ENCODE measurements around the gene CARD19. TPM values are rescaled to one million over a fixed set of nuclear protein-coding genes. Genes with fewer than 3 reads are reported as not detected.

CARD19 gene
- total and polyA plus RNA-seq, 4 donors: 31.1 to 70.7 (median 48.5) TPM

DNA sequence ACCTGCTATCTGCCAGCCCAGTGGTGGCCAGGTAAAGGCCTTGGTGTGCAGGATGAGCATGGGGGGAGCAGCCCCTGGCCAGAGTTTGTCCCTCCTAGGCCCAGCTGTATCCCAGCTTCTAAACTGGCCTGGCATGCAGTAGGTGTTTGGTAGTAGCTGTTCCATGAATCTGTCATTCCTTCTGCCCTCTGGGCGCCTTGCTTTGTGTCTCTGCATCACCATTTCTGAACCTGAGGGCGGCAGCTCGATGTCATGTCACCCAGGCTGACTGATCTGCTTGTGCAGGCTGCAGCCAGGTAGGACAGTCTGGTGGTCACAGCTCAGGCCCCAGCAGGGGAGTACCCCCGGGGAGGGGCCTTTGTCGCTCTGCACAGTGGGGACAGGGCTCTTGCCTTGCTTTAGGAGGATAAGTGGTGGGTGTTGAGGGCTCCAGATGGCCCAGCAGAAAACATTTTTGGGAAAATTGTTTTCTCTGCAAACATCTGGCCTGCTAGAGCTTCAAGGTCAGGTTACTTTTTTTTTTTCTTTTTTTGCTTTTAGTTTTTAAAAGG lies 42.2 kb upstream of the CARD19 start:
- Histone ChIP-seq H3K4me3 (no peak overlapping the region), H3K36me3 (ENCODE audit: control insufficient read depth in 4 of 4, insufficient read depth in 4 of 4, low read length in 4 of 4) (no peaks in the 10 kb centered on the region), H3K27me3 (ENCODE audit: control insufficient read depth in 3 of 3, insufficient read depth in 3 of 3, low read length in 2 of 3) (no peaks in the 10 kb centered on the region), H3K9ac (ENCODE audit: insufficient read depth in 1 of 2, low read length in 2 of 2) (no peak overlapping the region), H3K9me3 (ENCODE audit: control insufficient read depth in 4 of 4, insufficient read depth in 3 of 4, low read length in 3 of 4) (no peaks in the 10 kb centered on the region), H3K4me1 (ENCODE audit: control insufficient read depth in 5 of 5, insufficient read depth in 5 of 5, low read length in 5 of 5) (peaks cover 0 to 12% (median 5%) of the 10 kb centered on the region in 5 donors), H3K27ac (ENCODE audit: low read depth in 1 of 2, low read length in 1 of 2) (no peak overlapping the region)
- no peak for ATAC-seq (ENCODE audit: insufficient read depth, low FRiP score)
- WGBS, 2 donors: 91 to 97% methylated on average over 5 of the region's 5 CpGs
- TF ChIP-seq, protein P1, sequence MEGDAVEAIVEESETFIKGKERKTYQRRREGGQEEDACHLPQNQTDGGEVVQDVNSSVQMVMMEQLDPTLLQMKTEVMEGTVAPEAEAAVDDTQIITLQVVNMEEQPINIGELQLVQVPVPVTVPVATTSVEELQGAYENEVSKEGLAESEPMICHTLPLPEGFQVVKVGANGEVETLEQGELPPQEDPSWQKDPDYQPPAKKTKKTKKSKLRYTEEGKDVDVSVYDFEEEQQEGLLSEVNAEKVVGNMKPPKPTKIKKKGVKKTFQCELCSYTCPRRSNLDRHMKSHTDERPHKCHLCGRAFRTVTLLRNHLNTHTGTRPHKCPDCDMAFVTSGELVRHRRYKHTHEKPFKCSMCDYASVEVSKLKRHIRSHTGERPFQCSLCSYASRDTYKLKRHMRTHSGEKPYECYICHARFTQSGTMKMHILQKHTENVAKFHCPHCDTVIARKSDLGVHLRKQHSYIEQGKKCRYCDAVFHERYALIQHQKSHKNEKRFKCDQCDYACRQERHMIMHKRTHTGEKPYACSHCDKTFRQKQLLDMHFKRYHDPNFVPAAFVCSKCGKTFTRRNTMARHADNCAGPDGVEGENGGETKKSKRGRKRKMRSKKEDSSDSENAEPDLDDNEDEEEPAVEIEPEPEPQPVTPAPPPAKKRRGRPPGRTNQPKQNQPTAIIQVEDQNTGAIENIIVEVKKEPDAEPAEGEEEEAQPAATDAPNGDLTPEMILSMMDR (IDR thresholded peaks at IDR 0.05; ENCODE audit: control extremely low read depth, extremely low read depth): no peak
- no peak for DNase-seq

DNA sequence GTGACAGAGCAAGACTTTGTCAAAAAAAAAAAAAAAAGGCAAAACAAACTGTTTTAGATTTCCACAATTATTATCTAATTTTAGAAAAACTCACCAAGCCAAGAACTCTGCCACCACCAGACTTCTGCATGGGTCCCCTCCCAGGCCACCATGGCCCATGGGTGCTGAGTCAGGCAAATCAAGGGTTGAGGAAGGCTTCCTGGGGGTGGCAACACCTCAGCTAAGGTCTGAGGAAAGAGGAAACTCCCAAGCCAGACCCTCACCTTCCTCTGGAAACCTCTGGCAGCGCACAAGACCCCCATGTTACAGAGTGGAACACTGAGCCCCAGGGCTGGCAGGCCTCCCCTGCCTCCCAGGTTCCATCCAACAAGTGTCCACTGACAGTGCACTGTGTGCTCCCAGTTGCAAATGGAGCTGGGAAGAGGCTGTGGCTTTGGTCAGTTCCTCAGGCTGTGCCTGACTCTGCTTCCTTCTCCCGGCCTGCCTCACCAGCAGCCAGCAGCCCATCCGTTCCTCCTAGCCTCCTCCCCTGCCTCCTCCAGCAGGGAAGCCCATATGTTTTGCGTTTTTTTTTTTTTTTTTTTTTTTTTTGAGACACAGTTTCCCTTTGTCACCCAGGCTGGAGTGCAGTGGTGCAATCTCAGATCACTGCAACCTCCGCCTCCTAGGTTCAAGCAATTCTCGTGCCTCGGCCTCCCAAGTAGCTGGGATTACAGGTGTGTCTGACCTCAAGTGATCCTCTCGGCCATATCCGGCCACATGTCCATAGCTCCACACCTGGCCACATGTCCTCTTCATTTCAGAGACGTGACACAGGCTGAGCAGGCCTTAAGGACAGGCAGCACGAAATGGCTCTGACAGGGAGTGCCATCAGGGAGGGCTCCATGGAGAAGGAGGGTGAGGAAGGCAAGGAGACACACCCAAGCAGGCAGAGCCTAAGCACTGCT lies 41.0 kb upstream of the CARD19 start:
- H3K9ac ChIP-seq (ENCODE audit: insufficient read depth in 1 of 2, low read length in 2 of 2): no peak overlapping the region
- H3K36me3 ChIP-seq (ENCODE audit: control insufficient read depth in 4 of 4, insufficient read depth in 4 of 4, low read length in 4 of 4): no peaks in the 10 kb centered on the region
- no peak for ATAC-seq (ENCODE audit: insufficient read depth, low FRiP score)
- no peak overlapping the region for H3K4me3 ChIP-seq
- TF ChIP-seq, protein P1 (IDR thresholded peaks at IDR 0.05; ENCODE audit: control extremely low read depth, extremely low read depth): no peak
- H3K4me1 ChIP-seq (ENCODE audit: control insufficient read depth in 5 of 5, insufficient read depth in 5 of 5, low read length in 5 of 5): peaks cover 0 to 12% (median 5%) of the 10 kb centered on the region in 5 donors
- H3K27me3 ChIP-seq (ENCODE audit: control insufficient read depth in 3 of 3, insufficient read depth in 3 of 3, low read length in 2 of 3): no peaks in the 10 kb centered on the region
- WGBS, 2 donors: 54 to 71% methylated on average over 11 of the region's 11 CpGs
- no peak for DNase-seq
- H3K27ac ChIP-seq (ENCODE audit: low read depth in 1 of 2, low read length in 1 of 2): no peak overlapping the region
- H3K9me3 ChIP-seq (ENCODE audit: control insufficient read depth in 4 of 4, insufficient read depth in 3 of 4, low read length in 3 of 4): no peaks in the 10 kb centered on the region

DNA sequence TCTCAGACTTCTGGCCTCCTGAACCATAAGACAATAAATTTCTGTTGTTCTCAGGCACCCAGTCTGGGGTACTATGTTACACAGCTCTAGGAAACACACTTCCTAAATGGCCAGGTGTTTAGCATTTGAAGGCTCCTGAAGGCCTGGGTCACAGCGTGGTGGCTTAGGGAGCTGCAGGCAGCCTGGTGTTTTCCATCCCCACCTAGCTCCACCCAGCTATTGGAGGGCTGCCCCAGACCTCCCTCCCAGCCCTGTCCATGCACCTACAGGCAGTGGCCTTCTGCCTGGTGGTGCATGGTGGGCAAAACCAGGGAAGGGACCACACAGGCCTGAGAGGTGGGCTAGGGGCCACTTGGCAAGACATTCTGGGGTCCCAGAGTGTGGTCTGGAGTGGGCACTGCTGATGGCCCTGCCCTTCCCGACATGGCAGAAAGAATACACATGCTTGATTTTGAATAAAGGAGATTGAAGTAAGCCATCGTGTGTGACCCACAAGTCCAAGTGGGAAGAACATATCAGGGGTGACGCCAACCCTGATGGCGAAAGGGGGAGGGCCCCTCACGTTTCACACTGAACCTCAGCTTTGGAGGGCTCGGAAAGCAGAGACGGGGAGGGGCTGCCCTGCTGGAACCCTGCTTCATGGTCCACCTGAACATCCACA lies 38.8 kb upstream of the CARD19 start:
- no peaks in the 10 kb centered on the region for H3K9me3 ChIP-seq (ENCODE audit: control insufficient read depth in 4 of 4, insufficient read depth in 3 of 4, low read length in 3 of 4)
- DNase-seq (no peak), ATAC-seq (ENCODE audit: insufficient read depth, low FRiP score) (no peak)
- H3K4me3 ChIP-seq: no peak overlapping the region
- H3K9ac ChIP-seq (ENCODE audit: insufficient read depth in 1 of 2, low read length in 2 of 2): no peak overlapping the region
- H3K27ac ChIP-seq (ENCODE audit: low read depth in 1 of 2, low read length in 1 of 2): no peak overlapping the region
- H3K27me3 ChIP-seq (ENCODE audit: control insufficient read depth in 3 of 3, insufficient read depth in 3 of 3, low read length in 2 of 3): no peaks in the 10 kb centered on the region
- H3K36me3 ChIP-seq (ENCODE audit: control insufficient read depth in 4 of 4, insufficient read depth in 4 of 4, low read length in 4 of 4): no peaks in the 10 kb centered on the region
- TF ChIP-seq, protein P1 (IDR thresholded peaks at IDR 0.05; ENCODE audit: control extremely low read depth, extremely low read depth): no peak
- H3K4me1 ChIP-seq (ENCODE audit: control insufficient read depth in 5 of 5, insufficient read depth in 5 of 5, low read length in 5 of 5): peaks cover 0 to 4% (median 4%) of the 10 kb centered on the region in 5 donors
- 82 to 83% methylated on average over 8 of the region's 8 CpGs for WGBS, 2 donors

All from lung (tissue), 12 donors.